HepG2 (cell line): ENCODE measurements around the gene CMC4. TPM values are rescaled to one million over a fixed set of nuclear protein-coding genes. Genes with fewer than 3 reads are reported as not detected.

Experiments
- ADNP ChIP-seq: sonication (generic); formaldehyde crosslinking; IDR thresholded peaks from 2 replicates; pipeline ENCODE4 v1.4.0; 2020; ENCODE audit warnings: missing genetic modification reagents
- AHR ChIP-seq: IDR thresholded peaks from 2 replicates; pipeline ENCODE4 v1.6.1; 2018; ENCODE audit warnings: missing genetic modification reagents, missing compliant biosample characterization
- BRD4 ChIP-seq: sonication (generic); formaldehyde crosslinking; IDR thresholded peaks from 2 replicates; pipeline ENCODE4 v1.4.0; 2020; ENCODE audit warnings: missing genetic modification reagents
- CHCHD3 ChIP-seq: sonication (generic); formaldehyde crosslinking; IDR thresholded peaks from 2 replicates; pipeline ENCODE4 v1.8.0; 2022; ENCODE audit warnings: mild to moderate bottlenecking, missing genetic modification reagents, moderate library complexity
- GATAD2A ChIP-seq: IDR thresholded peaks from 2 replicates; pipeline ENCODE4 v1.6.1; 2016
- MXI1 ChIP-seq: IDR thresholded peaks from 3 replicates; pipeline ENCODE4 v1.6.1; 2012; ENCODE audit warnings: low read depth, low read length, inconsistent platforms, borderline replicate concordance
- NFYC ChIP-seq: IDR thresholded peaks from 2 replicates; pipeline ENCODE4 v1.6.1; 2016; ENCODE audit warnings: missing genetic modification reagents, missing compliant biosample characterization
- NR2F6 ChIP-seq, 2 experiments: IDR thresholded peaks; 2 replicates each; pipeline ENCODE4 v1.6.1; 2016; ENCODE audit warnings: antibody characterized with exemption in 1 of 2, mild to moderate bottlenecking in 1 of 2
- PHF20 ChIP-seq: sonication (generic); formaldehyde crosslinking; IDR thresholded peaks from 2 replicates; pipeline ENCODE4 v1.5.0; 2020; ENCODE audit warnings: mild to moderate bottlenecking, missing genetic modification reagents
- POLR2AphosphoS2 ChIP-seq: IDR thresholded peaks from 2 replicates; pipeline ENCODE4 v1.6.1; 2011; ENCODE audit warnings: low read depth, low read length, improper control_type of control experiment
- SRF ChIP-seq: IDR thresholded peaks from 2 replicates; pipeline ENCODE4 v1.6.1; 2011; ENCODE audit warnings: mild to moderate bottlenecking, low read depth, low read length, moderate library complexity
- THAP11 ChIP-seq: IDR thresholded peaks from 2 replicates; pipeline ENCODE4 v1.6.1; 2016; ENCODE audit warnings: missing biosample characterization, missing genetic modification reagents
- TP53 ChIP-seq: sonication (generic); formaldehyde crosslinking; conservative IDR thresholded peaks from 2 replicates; pipeline ENCODE4 v1.4.0; 2020; ENCODE audit warnings: missing genetic modification reagents
- ZBTB3 ChIP-seq: sonication (generic); formaldehyde crosslinking; IDR thresholded peaks from 2 replicates; pipeline ENCODE4 v1.4.0; 2020; ENCODE audit warnings: low read depth, mild to moderate bottlenecking, moderate library complexity, missing genetic modification reagents, borderline replicate concordance
- ZBTB37 ChIP-seq: sonication (generic); formaldehyde crosslinking; IDR thresholded peaks from 2 replicates; pipeline ENCODE4 v1.4.0; 2020; ENCODE audit warnings: mild to moderate bottlenecking, missing genetic modification reagents
- ZNF138 ChIP-seq: sonication (generic); formaldehyde crosslinking; IDR thresholded peaks from 2 replicates; pipeline ENCODE4 v1.5.0; 2020; ENCODE audit warnings: mild to moderate bottlenecking, low read depth, missing genetic modification reagents
- ZNF143 ChIP-seq: sonication (generic); formaldehyde crosslinking; IDR thresholded peaks from 2 replicates; pipeline ENCODE4 v1.4.0; 2020; ENCODE audit warnings: missing genetic modification reagents
- ZNF160 ChIP-seq: sonication (generic); formaldehyde crosslinking; IDR thresholded peaks from 2 replicates; pipeline ENCODE4 v1.8.0; 2022; ENCODE audit warnings: mild to moderate bottlenecking, inconsistent platforms, missing genetic modification reagents
- ZNF260 ChIP-seq: sonication (generic); formaldehyde crosslinking; IDR thresholded peaks from 2 replicates; pipeline ENCODE4 v1.4.0; 2020; ENCODE audit warnings: missing genetic modification reagents, low read depth, mild to moderate bottlenecking, borderline replicate concordance
- ZNF720 ChIP-seq: sonication (generic); formaldehyde crosslinking; IDR thresholded peaks from 2 replicates; pipeline ENCODE4 v1.4.0; 2020; ENCODE audit warnings: missing genetic modification reagents
- ZNF790 ChIP-seq: sonication (generic); formaldehyde crosslinking; IDR thresholded peaks from 2 replicates; pipeline ENCODE4 v1.8.0; 2022; ENCODE audit warnings: missing genetic modification reagents, mild to moderate bottlenecking, borderline replicate concordance
- polyA plus RNA-seq, 8 experiments: library from polyadenylated mRNA; depleted of rRNA in 3 of 8; stranded (reverse) in 7 of 8; unstranded in 1 of 8; fragments of >200 nt; fragmentation: Illumina TruSeq in 4 of 8; extraction: Trizol in 4 of 8; gene quantifications; 2 replicates each; pipeline versions ENCODE4 v1.2.1 to v1.2.3, GENCODE V29; 2011 to 2016; ENCODE audit warnings: low read depth in 4 of 8, missing spikeins in 1 of 8, mixed read lengths in 1 of 8; ENCODE audit not compliant: insufficient read depth in 1 of 8
- total RNA-seq, 5 experiments: library from RNA; depleted of rRNA; stranded (reverse); fragments of >200 nt; fragmentation: Illumina TruSeq; extraction: Trizol; gene quantifications; 2 replicates each; pipeline ENCODE4 v1.2.3, GENCODE V29; 2016; ENCODE audit warnings: low read depth in 1 of 5
- TF ChIP-seq, protein P1 (sequence below): sonication (generic); formaldehyde crosslinking; IDR thresholded peaks from 2 replicates; pipeline ENCODE4 v1.5.1; 2020; ENCODE audit warnings: missing genetic modification reagents, mild to moderate bottlenecking, borderline replicate concordance
- TF ChIP-seq, protein P2 (sequence below): sonication (generic); formaldehyde crosslinking; IDR thresholded peaks from 2 replicates; pipeline ENCODE4 v1.4.0; 2020; ENCODE audit warnings: mild to moderate bottlenecking, low read depth, missing genetic modification reagents
- TF ChIP-seq, protein P3 (sequence below): sonication (generic); formaldehyde crosslinking; IDR thresholded peaks from 2 replicates; pipeline ENCODE4 v1.8.0; 2023; ENCODE audit warnings: mild to moderate bottlenecking, missing genetic modification reagents

The CMC4 gene
- total and polyA plus RNA-seq, 2 of the 13 experiments (the other 11 are each of a cell fraction or from before 2014, with no cell fraction given): 5.6 to 11.5 TPM

DNA sequence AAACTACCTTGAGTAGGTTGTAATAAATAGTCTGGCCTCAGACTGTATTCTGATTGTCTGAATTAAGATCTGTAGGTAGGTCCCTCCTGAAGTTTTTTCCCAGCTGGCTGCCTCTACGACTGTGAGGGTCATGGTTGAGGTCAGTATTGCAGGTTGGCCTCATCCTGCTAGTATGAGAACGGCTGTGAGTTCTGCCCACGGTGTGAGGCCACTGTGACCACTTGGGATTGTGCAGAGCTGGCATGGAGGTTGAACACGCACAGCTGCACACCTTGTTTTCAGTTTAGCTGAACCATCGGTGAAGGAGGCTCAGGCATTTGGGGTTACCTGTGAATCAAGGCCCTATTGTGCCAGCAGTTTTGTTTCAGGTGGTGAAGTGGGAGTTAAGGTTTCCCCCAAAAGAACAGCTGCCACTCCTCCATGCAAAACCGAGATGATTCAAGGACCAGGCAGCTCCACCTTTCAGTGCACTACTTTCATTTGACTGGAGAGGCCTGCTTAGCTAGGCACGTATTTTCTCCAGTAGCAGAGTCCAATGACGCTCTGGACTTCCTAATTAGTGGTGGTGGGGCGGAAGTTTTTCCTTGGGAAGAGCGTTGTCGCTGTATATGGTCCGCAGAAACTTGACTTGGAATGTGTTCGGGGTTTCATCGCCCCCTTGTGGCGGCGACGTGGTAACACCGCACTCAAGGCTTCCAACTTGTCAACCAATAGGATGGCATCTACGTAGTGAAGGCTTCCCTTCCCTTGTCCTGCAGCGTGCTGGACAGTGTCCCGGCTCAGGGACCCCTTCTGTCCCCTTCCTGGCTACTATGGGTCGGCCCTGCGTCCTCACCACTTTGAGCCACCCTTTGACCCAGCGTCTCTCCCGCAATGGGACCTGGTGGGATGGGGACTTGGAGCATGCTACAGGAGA is 13.8 kb downstream of the CMC4 start (continued):
- no peak for TF ChIP-seq ADNP (CRISPR knock-in tag)
- TF ChIP-seq THAP11: no peak
- TF ChIP-seq, protein P1, sequence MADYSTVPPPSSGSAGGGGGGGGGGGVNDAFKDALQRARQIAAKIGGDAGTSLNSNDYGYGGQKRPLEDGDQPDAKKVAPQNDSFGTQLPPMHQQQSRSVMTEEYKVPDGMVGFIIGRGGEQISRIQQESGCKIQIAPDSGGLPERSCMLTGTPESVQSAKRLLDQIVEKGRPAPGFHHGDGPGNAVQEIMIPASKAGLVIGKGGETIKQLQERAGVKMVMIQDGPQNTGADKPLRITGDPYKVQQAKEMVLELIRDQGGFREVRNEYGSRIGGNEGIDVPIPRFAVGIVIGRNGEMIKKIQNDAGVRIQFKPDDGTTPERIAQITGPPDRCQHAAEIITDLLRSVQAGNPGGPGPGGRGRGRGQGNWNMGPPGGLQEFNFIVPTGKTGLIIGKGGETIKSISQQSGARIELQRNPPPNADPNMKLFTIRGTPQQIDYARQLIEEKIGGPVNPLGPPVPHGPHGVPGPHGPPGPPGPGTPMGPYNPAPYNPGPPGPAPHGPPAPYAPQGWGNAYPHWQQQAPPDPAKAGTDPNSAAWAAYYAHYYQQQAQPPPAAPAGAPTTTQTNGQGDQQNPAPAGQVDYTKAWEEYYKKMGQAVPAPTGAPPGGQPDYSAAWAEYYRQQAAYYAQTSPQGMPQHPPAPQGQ (CRISPR knock-in tag): no peak
- 0 out of 2 replicates have a peak, but pooled peaks have one; percentile 14 for TF ChIP-seq PHF20 (CRISPR knock-in tag)
- 0 out of 2 replicates have a peak, but pooled peaks have one; percentile 13 for TF ChIP-seq GATAD2A (CRISPR knock-in tag)
- no peak for TF ChIP-seq ZNF160
- TF ChIP-seq ZNF720 (CRISPR knock-in tag): no peak
- no peak for TF ChIP-seq CHCHD3 (CRISPR knock-in tag)
- no peak for TF ChIP-seq ZBTB37 (CRISPR knock-in tag)
- TF ChIP-seq SRF: no peak
- TF ChIP-seq, protein P2, sequence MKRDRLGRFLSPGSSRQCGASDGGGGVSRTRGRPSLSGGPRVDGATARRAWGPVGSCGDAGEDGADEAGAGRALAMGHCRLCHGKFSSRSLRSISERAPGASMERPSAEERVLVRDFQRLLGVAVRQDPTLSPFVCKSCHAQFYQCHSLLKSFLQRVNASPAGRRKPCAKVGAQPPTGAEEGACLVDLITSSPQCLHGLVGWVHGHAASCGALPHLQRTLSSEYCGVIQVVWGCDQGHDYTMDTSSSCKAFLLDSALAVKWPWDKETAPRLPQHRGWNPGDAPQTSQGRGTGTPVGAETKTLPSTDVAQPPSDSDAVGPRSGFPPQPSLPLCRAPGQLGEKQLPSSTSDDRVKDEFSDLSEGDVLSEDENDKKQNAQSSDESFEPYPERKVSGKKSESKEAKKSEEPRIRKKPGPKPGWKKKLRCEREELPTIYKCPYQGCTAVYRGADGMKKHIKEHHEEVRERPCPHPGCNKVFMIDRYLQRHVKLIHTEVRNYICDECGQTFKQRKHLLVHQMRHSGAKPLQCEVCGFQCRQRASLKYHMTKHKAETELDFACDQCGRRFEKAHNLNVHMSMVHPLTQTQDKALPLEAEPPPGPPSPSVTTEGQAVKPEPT (CRISPR knock-in tag): no peak
- no peak for TF ChIP-seq ZBTB3 (CRISPR knock-in tag)
- TF ChIP-seq ZNF143 (CRISPR knock-in tag): no peak
- TF ChIP-seq ZNF260 (CRISPR knock-in tag): no peak
- no peak for TF ChIP-seq POLR2AphosphoS2
- TF ChIP-seq AHR: no peak
- peak; percentile 19; the same call in 1 of the 3 replicates for TF ChIP-seq MXI1
- TF ChIP-seq, protein P3, sequence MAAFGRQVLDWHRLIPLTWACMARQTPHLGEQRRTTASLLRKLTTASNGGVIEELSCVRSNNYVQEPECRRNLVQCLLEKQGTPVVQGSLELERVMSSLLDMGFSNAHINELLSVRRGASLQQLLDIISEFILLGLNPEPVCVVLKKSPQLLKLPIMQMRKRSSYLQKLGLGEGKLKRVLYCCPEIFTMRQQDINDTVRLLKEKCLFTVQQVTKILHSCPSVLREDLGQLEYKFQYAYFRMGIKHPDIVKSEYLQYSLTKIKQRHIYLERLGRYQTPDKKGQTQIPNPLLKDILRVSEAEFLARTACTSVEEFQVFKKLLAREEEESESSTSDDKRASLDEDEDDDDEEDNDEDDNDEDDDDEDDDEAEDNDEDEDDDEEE (CRISPR knock-in tag): no peak
- no peak for TF ChIP-seq BRD4 (CRISPR knock-in tag)
- no peak for TF ChIP-seq ZNF138
- TF ChIP-seq ZNF790 (CRISPR knock-in tag): no peak
- no peak for TF ChIP-seq TP53 (CRISPR knock-in tag)
- TF ChIP-seq NFYC (CRISPR knock-in tag): peak; percentile 41; the same call in 1 of the 2 replicates
- no peak for TF ChIP-seq NR2F6 (IDR thresholded peaks at IDR 0.05)
- TF ChIP-seq NR2F6 (CRISPR knock-in tag; IDR thresholded peaks at IDR 0.05): no peak
